Right lobe of liver (tissue), 4 donors: Measurements from ENCODE around the gene ST14.

Experiments used
- POLR2A ChIP-seq: fragments of 450-650 bp; IDR thresholded peaks from one replicate; pipeline ENCODE4 v1.6.1; 2017; ENCODE audit warnings: antibody characterized with exemption, mild to moderate bottlenecking
- TF ChIP-seq, protein P1 (sequence below), 4 donors: fragments of 200-600 bp in 3 of 4; fragments of 450-650 bp in 1 of 4; IDR thresholded peaks; one replicate each; pipeline versions ENCODE4 v1.5.1 to v1.8.0; 2016 to 2022; ENCODE audit warnings: antibody characterized with exemption in 4 of 4, mild to moderate bottlenecking in 2 of 4
- donor health status: DM: no; HTN: no; CAD: no.
- donor health status: DM: no; HTN: no; CAD: no.
- donor health status: DM: no; HTN: yes; CAD: no.

DNA sequence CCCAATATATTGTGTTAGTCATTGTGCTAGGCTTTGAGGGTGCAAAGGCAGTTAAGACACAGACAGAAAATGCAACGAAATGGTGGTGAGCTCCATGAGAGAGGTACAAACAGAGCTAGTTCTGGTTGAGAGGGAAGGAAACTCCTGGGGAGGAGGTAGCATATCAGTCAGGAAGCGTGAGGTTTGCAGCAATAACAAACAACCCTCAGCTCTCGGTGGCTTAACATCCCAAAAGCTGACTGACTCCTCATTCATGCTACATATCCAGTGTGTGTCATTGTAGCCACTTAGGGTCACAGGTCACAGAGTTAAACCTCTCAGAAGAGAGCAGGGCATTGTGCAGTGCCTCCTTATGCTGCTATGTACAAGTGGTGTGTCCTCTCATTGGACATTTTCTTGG is 1.7 kb upstream of the ST14 start:
- TF ChIP-seq POLR2A, result no peak
- TF ChIP-seq, protein P1, sequence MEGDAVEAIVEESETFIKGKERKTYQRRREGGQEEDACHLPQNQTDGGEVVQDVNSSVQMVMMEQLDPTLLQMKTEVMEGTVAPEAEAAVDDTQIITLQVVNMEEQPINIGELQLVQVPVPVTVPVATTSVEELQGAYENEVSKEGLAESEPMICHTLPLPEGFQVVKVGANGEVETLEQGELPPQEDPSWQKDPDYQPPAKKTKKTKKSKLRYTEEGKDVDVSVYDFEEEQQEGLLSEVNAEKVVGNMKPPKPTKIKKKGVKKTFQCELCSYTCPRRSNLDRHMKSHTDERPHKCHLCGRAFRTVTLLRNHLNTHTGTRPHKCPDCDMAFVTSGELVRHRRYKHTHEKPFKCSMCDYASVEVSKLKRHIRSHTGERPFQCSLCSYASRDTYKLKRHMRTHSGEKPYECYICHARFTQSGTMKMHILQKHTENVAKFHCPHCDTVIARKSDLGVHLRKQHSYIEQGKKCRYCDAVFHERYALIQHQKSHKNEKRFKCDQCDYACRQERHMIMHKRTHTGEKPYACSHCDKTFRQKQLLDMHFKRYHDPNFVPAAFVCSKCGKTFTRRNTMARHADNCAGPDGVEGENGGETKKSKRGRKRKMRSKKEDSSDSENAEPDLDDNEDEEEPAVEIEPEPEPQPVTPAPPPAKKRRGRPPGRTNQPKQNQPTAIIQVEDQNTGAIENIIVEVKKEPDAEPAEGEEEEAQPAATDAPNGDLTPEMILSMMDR (IDR thresholded peaks at IDR 0.05), result no peak
